HFFc6 (cell line): ENCODE measurements around the gene C1orf159. TPM values are rescaled to one million over a fixed set of nuclear protein-coding genes. Genes with fewer than 3 reads are reported as not detected.

Source experiments
- DNase-seq: peaks from one replicate; pipeline ENCODE4 v3.0.0-alpha.2; 2018
- H3K27ac Mint-ChIP-seq: 2 replicates; pipeline ENCODE4 v1.8.0; 2020; ENCODE audit warnings: mild to moderate bottlenecking, mixed read lengths
- H3K27me3 Mint-ChIP-seq: 2 replicates; pipeline ENCODE4 v1.8.0; 2021; ENCODE audit warnings: mild to moderate bottlenecking, moderate library complexity, mixed read lengths; ENCODE audit not compliant: insufficient read depth
- H3K36me3 Mint-ChIP-seq: 2 replicates; pipeline ENCODE4 v1.8.0; 2021; ENCODE audit warnings: low read depth, mixed read lengths
- H3K4me1 Mint-ChIP-seq: 2 replicates; pipeline ENCODE4 v1.8.0; 2020; ENCODE audit warnings: low read depth, mixed read lengths
- H3K4me3 Mint-ChIP-seq: 2 replicates; pipeline ENCODE4 v1.8.0; 2020; ENCODE audit warnings: mild to moderate bottlenecking, moderate library complexity, mixed read lengths
- H3K9me3 Mint-ChIP-seq: 2 replicates; pipeline ENCODE4 v1.8.0; 2020; ENCODE audit warnings: mild to moderate bottlenecking, mixed read lengths
- total RNA-seq, 6 experiments: library from RNA; stranded (reverse); fragmentation: NEBNext Ultra II Directional; extraction: Animal tissue kit (Norgen Biotek cat#: 25700); gene quantifications; 2 replicates in 1 of 6; 3 replicates in 5 of 6; pipeline ENCODE4 v1.2.3, GENCODE V29; 2021
- TF ChIP-seq, protein P1 (sequence below): fragments of 200-600 bp; sonication (generic); IDR thresholded peaks from 2 replicates; pipeline ENCODE4 v1.5.0; 2021; ENCODE audit warnings: antibody characterized with exemption, mild to moderate bottlenecking

The C1orf159 gene
- total RNA-seq, 6 experiments from 2014 or later, result 8.7 to 10.3 (median 9.6) TPM

DNA sequence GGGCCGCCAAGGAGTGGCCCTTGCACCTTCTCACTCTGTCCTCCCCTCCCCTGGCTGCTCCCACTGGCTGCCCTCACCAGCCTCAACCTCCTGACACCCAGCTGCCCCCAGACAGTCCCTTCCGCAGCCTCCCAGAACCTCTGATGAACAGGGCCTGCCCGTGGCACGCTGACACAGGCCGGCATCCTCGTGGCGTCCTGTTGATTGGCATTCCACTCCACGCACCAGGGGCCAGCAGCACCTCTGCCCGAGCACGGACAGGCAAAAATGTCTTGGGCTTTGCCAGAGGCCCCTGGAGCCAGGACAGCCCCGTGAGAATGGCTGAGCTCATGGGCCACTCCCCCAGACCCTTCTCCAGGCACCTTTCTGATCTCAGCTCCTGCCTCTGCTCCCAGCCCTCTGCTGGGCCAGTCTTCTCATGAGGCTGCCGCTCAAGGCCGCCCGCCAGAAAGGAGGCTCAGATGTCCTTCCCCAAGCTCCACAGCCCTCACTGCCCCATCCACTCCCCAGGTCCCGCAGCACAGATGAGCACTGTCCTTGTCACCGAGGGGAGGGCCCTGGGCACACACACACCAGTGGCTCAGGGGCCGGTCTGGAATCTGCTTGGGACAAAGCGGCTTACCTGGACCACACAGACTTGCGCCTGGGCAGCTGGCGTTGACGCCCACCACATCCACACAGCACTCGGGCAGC, 26.0 kb downstream of the C1orf159 start:
- no peak overlapping the region for H3K27ac Mint-ChIP-seq
- no peak for DNase-seq
- TF ChIP-seq, protein P1, sequence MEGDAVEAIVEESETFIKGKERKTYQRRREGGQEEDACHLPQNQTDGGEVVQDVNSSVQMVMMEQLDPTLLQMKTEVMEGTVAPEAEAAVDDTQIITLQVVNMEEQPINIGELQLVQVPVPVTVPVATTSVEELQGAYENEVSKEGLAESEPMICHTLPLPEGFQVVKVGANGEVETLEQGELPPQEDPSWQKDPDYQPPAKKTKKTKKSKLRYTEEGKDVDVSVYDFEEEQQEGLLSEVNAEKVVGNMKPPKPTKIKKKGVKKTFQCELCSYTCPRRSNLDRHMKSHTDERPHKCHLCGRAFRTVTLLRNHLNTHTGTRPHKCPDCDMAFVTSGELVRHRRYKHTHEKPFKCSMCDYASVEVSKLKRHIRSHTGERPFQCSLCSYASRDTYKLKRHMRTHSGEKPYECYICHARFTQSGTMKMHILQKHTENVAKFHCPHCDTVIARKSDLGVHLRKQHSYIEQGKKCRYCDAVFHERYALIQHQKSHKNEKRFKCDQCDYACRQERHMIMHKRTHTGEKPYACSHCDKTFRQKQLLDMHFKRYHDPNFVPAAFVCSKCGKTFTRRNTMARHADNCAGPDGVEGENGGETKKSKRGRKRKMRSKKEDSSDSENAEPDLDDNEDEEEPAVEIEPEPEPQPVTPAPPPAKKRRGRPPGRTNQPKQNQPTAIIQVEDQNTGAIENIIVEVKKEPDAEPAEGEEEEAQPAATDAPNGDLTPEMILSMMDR, result no peak
- no peak overlapping the region for H3K4me3 Mint-ChIP-seq
- peaks cover 4% of the 10 kb centered on the region; the same call in 1 of the 2 replicates for H3K36me3 Mint-ChIP-seq
- H3K9me3 Mint-ChIP-seq, result no peaks in the 10 kb centered on the region
- peaks cover 3% of the 10 kb centered on the region for H3K27me3 Mint-ChIP-seq
- H3K4me1 Mint-ChIP-seq, result no peaks in the 10 kb centered on the region

DNA sequence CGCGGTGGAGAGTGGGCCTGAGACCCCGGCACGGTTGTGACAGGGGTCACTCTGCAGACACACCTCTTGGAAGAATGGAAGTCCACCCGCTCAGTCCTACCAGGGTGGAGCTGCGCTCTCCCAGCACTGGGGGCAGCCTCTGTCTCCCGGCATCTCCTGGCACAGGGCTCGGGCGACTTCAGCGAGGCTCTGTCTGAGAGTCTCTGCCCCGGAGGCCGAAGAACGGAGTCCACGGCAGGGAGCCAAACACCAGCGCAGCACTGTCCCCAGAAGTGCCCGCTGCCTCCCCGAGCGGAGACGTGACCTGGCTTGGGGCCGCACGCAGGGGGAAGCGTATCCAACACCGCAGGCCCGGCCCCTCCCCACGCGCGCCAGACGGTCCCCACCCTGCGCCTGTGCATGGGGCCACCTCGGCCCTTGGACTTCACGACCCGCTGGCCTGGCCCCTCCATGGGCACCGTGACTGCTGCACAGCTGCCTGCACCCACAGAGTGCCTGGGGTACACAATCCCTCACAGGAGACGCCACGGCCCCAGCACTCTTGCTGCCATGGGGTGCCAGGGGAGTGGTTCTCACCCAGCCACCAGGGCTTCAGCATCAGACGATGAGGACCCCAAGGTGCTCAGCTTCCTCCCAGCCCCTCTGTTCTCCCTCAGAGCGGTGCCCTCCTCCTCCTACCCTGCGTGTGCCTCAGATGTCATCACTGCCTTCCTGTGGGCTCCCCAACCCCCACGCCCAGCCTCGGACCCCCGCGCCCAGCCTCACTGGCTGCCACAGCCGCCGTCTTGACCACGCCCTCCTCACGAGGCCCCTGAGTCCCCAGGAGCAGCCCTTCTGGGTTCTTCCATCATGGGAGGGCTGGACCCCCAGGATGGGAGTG, 26.8 kb downstream of the C1orf159 start:
- TF ChIP-seq, protein P1, result no peak
- peaks cover 2% of the 10 kb centered on the region for H3K27me3 Mint-ChIP-seq
- no peaks in the 10 kb centered on the region for H3K4me1 Mint-ChIP-seq
- no peaks in the 10 kb centered on the region for H3K9me3 Mint-ChIP-seq
- DNase-seq, result no peak
- no peak overlapping the region for H3K4me3 Mint-ChIP-seq
- peaks cover 4% of the 10 kb centered on the region; the same call in 1 of the 2 replicates for H3K36me3 Mint-ChIP-seq
- no peak overlapping the region for H3K27ac Mint-ChIP-seq

DNA sequence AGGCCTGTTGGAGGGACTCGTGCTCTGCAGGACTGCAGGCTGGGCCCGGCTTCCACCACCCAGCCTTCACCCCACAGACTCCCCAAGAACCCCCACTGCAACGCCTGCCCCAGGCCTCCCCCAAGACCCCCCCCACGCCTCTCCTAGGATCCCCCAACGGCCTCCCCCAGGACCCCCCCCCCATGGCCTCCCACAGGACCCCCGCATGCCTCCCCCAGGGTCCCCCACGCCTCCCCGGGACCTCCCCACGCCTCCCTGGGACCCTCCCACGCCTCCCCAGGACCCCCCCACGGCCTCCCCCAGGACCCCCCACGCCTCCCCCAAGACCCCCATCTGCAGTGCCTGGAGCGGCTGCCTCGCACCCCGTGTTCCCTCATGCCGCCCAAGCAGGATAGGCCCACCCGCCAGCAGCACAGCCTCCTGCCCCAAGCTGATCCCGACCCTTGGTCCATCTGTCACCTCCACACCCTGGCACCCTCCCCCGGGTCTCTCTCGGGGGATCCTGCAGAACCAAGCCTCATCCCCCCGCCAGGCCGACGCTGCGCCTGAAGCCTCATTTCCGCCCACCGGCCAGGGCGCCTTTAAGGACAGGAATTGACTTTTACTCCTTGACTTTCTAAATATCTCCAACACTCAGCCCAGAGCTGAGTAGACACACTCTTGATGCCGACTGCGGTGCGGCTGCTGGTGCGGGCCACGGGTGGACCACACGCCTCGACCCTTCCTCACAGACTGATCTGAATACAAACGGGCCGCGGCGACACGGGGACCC, 27.7 kb downstream of the C1orf159 start:
- Mint-ChIP-seq H3K9me3 (no peaks in the 10 kb centered on the region), H3K4me3 (no peak overlapping the region), H3K4me1 (no peaks in the 10 kb centered on the region), H3K27ac (no peak overlapping the region), H3K36me3 (peaks cover 4% of the 10 kb centered on the region; the same call in 1 of the 2 replicates), H3K27me3 (peaks cover 2% of the 10 kb centered on the region)
- TF ChIP-seq, protein P1, result no peak
- DNase-seq, result no peak

DNA sequence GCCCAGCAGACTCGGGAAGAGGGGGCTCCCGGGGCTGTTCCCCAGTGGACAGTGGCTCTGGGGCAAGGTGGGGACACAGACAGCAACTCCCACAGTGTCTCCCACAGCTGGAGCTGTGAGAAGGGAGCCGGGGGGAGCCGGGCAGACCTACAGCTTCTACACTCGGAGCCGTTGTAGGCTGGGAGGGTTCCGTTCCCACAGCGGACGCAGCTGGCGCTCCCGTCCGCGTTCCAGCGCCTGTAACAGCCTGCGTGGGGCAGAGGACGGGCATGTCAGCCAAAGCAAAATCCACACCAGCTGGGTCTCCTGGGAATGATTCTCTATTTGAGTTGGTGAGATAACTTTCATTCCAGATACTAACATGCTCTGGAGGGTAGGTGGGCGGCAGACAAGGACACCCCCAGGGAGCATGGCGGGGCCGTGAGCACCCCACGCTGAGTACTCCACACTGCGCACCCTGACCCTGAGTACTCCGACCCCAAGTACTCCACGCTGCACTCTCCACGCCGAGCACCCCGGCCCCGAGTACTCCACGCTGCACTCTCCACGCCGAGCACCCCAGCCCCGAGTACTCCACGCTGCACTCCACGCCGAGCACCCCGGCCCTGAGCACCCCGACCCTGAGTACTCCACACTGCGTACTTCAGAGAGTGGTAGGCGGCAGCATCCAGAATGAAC, 28.4 kb downstream of the C1orf159 start:
- Mint-ChIP-seq H3K36me3 (no peaks in the 10 kb centered on the region), H3K4me3 (no peak overlapping the region), H3K27ac (no peak overlapping the region), H3K4me1 (no peaks in the 10 kb centered on the region), H3K27me3 (peaks cover 2% of the 10 kb centered on the region), H3K9me3 (no peaks in the 10 kb centered on the region)
- no peak for DNase-seq
- TF ChIP-seq, protein P1, result no peak

DNA sequence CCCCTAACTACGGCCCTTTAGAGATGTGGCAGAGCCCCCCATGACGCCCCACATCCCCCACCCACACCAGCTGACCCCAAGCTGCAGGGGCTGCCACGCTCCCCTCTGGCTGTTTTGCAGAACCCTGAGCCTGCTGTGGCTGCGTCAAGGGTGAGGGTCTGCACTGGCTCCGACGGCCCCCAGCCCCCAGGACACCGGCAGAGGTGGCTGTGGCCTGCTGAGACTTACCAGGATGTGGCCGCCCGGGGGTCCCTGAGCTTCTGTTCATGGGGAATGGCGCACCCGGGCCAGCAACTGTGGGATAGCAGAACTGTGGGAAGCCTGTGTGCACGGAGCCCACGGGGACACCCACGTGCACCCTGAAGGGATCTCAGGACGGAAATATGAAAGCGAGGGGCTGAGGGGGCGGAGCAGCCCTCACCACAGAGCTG, 29.0 kb downstream of the C1orf159 start:
- DNase-seq, result no peak
- Mint-ChIP-seq H3K4me1 (no peaks in the 10 kb centered on the region), H3K27ac (no peak overlapping the region), H3K4me3 (no peak overlapping the region), H3K27me3 (peaks cover 2% of the 10 kb centered on the region), H3K9me3 (no peaks in the 10 kb centered on the region), H3K36me3 (no peaks in the 10 kb centered on the region)
- TF ChIP-seq, protein P1, result no peak
